Myometrial cell (primary cell): ENCODE results near the gene BNIP1. TPM values are rescaled to one million over a fixed set of nuclear protein-coding genes. Genes with fewer than 3 reads are reported as not detected.

Experiments used
- total RNA-seq: library from RNA; depleted of rRNA; stranded (reverse); fragments of >200 nt; gene quantifications from 2 replicates; pipeline ENCODE4 v1.2.3, GENCODE V29; 2015

The BNIP1 gene, protein sequence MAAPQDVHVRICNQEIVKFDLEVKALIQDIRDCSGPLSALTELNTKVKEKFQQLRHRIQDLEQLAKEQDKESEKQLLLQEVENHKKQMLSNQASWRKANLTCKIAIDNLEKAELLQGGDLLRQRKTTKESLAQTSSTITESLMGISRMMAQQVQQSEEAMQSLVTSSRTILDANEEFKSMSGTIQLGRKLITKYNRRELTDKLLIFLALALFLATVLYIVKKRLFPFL
- total RNA-seq = 25.1 and 26.1 TPM in 2 replicates

DNA sequence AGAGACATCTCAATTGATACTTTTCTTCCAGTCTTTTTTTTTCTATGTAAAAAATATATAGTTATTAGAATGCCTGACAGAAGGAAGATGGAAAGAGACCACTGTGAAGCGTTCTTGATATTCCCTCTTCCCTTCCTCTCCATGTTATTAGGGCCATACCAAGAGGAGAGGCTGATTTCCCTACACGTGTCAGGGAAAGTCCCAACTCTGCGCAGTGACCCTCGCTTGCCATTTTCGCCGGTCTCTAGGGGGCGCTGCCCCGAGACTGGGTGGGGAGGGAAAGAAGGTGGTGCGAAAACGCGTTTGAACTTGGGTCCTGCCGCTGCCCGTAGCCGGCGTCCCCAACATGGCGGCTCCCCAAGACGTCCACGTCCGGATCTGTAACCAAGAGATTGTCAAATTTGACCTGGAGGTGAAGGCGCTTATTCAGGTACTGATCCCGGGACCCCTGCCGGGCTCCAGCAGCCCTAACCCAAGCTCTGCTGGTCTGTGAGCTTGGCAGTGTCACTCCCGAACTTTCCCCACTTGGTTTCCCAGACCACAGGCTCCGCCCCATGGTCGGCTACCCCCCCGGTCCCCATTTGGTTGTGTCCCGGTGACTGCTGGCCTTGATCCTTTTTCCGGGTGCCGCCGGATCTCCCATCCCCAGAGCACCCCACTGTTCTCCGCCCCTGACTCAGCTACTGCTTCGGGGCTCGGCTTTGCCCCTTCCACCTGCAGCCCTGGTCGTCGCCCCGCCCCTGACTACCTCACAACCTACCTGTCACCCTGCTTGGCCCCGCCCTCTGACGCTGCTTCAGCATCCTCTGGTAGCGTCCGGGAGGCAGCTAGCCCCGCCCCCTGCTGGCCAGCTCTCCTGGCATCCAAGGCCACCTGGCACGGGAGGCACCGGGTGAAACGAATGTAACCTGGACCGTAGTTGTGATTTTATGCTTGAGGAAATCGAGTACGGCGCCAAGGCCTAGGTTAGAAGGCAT lies at the start of gene BNIP1:
Gene BNIP1 (plus strand): TSS at position 332 of the 977 bp plus-strand sequence. CDS start 15 bp downstream, at position 347.

Other genes starting within 250 kb of the BNIP1 start
- 51.3 and 65.4 TPM in 2 replicates for gene RPL26L1, start 185.1 kb upstream of the BNIP1 start, total RNA-seq
- gene ATP6V0E1, start 160.8 kb upstream of the BNIP1 start, total RNA-seq = 148 and 203 TPM in 2 replicates
- gene CREBRF, start 88.2 kb upstream of the BNIP1 start, total RNA-seq = 5.8 and 11.2 TPM in 2 replicates
- gene NKX2-5, start 90.7 kb downstream of the BNIP1 start, total RNA-seq = not detected in 2 replicates
- gene STC2, start 183.9 kb downstream of the BNIP1 start, total RNA-seq = 56.8 and 76.9 TPM in 2 replicates